ENCODE measurements around the gene IQUB.
"Not testable (repeated sequence)": the region's sequence is repeated elsewhere in the genome, so short reads cannot be mapped to it uniquely, and the experiment has no call there.

The IQUB gene

GRCh38 chr7:123485187-123485586 lies 49.2 kb downstream of the IQUB start:
- no peak overlapping the region for H3K27ac ChIP-seq (ENCODE audit: low read depth, low read length)

GRCh38 chr7:123484199-123484598 lies 50.2 kb downstream of the IQUB start:
- no peaks in the 10 kb centered on the region for H3K79me2 ChIP-seq (ENCODE audit: insufficient read depth, low read length)
- H3K9me2 ChIP-seq (replicated peaks; ENCODE audit: insufficient read depth, low read length) = no peaks in the 10 kb centered on the region
- H3K27ac ChIP-seq (ENCODE audit: low read depth, low read length) = no peak overlapping the region
- H3K36me3 ChIP-seq (ENCODE audit: low read length) = no peaks in the 10 kb centered on the region
- no peaks in the 10 kb centered on the region for H4K20me1 ChIP-seq (ENCODE audit: low read depth, low read length)
- no peaks in the 10 kb centered on the region for H3K9me3 ChIP-seq (ENCODE audit: insufficient read depth, low read length)
- H2AFZ ChIP-seq (ENCODE audit: low read depth, low read length, severe bottlenecking) = no peak overlapping the region
- TF ChIP-seq CTCF (IDR thresholded peaks at IDR 0.05; ENCODE audit: insufficient read depth, low read length, poor library complexity, severe bottlenecking) = no peak
- TF ChIP-seq EZH2phosphoT487 (conservative IDR thresholded peaks at IDR 0.05; ENCODE audit: low read length) = no peak
- H3F3A ChIP-seq (ENCODE audit: insufficient read depth) = no peaks in the 10 kb centered on the region
- H3K27me3 ChIP-seq (ENCODE audit: low read length) = no peaks in the 10 kb centered on the region
- no peak overlapping the region for H3K4me2 ChIP-seq (ENCODE audit: low read depth, low read length, poor library complexity, severe bottlenecking)
- H3K4me3 ChIP-seq (ENCODE audit: insufficient read depth, low read length, poor library complexity, severe bottlenecking) = no peak overlapping the region
- H3K9ac ChIP-seq (ENCODE audit: low read length) = no peak overlapping the region

More at GRCh38 chr7:123485187-123485586, 49.2 kb downstream of the IQUB start:
- Histone ChIP-seq H3K79me2 (ENCODE audit: insufficient read depth, low read length) (no peaks in the 10 kb centered on the region), H3K9ac (ENCODE audit: low read length) (no peak overlapping the region), H3K4me3 (ENCODE audit: insufficient read depth, low read length, poor library complexity, severe bottlenecking) (no peak overlapping the region), H3K9me3 (ENCODE audit: insufficient read depth, low read length) (no peaks in the 10 kb centered on the region), H3K27me3 (ENCODE audit: low read length) (no peaks in the 10 kb centered on the region), H3F3A (ENCODE audit: insufficient read depth) (no peaks in the 10 kb centered on the region), H2AFZ (ENCODE audit: low read depth, low read length, severe bottlenecking) (no peak overlapping the region), H3K9me2 (replicated peaks; ENCODE audit: insufficient read depth, low read length) (no peaks in the 10 kb centered on the region), H3K4me2 (ENCODE audit: low read depth, low read length, poor library complexity, severe bottlenecking) (no peak overlapping the region), H3K36me3 (ENCODE audit: low read length) (no peaks in the 10 kb centered on the region), H4K20me1 (ENCODE audit: low read depth, low read length) (no peaks in the 10 kb centered on the region)
- TF ChIP-seq EZH2phosphoT487 (conservative IDR thresholded peaks at IDR 0.05; ENCODE audit: low read length) = no peak
- TF ChIP-seq CTCF (IDR thresholded peaks at IDR 0.05; ENCODE audit: insufficient read depth, low read length, poor library complexity, severe bottlenecking) = no peak

- H3K4me3 ChIP-seq (ENCODE audit: insufficient read depth, low read length, poor library complexity, severe bottlenecking) = no peak overlapping the region
These were observed 54.3 kb downstream of the IQUB start for GRCh38 chr7:123480107-123480506.

GRCh38 chr7:123478056-123478455 lies 56.3 kb downstream of the IQUB start:
- H4K20me1 ChIP-seq (ENCODE audit: low read depth, low read length); H3K9ac ChIP-seq (ENCODE audit: low read length); H3K27ac ChIP-seq (ENCODE audit: low read depth, low read length); H3K9me3 ChIP-seq (ENCODE audit: insufficient read depth, low read length); H3K9me2 ChIP-seq (replicated peaks; ENCODE audit: insufficient read depth, low read length); H3K4me3 ChIP-seq (ENCODE audit: insufficient read depth, low read length, poor library complexity, severe bottlenecking); H3K36me3 ChIP-seq (ENCODE audit: low read length); H3K4me2 ChIP-seq (ENCODE audit: low read depth, low read length, poor library complexity, severe bottlenecking); H3K79me2 ChIP-seq (ENCODE audit: insufficient read depth, low read length); H3K27me3 ChIP-seq (ENCODE audit: low read length); H2AFZ ChIP-seq (ENCODE audit: low read depth, low read length, severe bottlenecking); H3F3A ChIP-seq (ENCODE audit: insufficient read depth): not testable (repeated sequence)

More at GRCh38 chr7:123480107-123480506, 54.3 kb downstream of the IQUB start:
- Histone ChIP-seq H3K36me3 (ENCODE audit: low read length) (no peaks in the 10 kb centered on the region), H3K4me2 (ENCODE audit: low read depth, low read length, poor library complexity, severe bottlenecking) (no peak overlapping the region), H3K27ac (ENCODE audit: low read depth, low read length) (no peak overlapping the region), H2AFZ (ENCODE audit: low read depth, low read length, severe bottlenecking) (no peak overlapping the region), H3F3A (ENCODE audit: insufficient read depth) (no peaks in the 10 kb centered on the region), H4K20me1 (ENCODE audit: low read depth, low read length) (no peaks in the 10 kb centered on the region), H3K79me2 (ENCODE audit: insufficient read depth, low read length) (no peaks in the 10 kb centered on the region), H3K9me3 (ENCODE audit: insufficient read depth, low read length) (no peaks in the 10 kb centered on the region), H3K9me2 (replicated peaks; ENCODE audit: insufficient read depth, low read length) (no peaks in the 10 kb centered on the region), H3K9ac (ENCODE audit: low read length) (no peak overlapping the region), H3K27me3 (ENCODE audit: low read length) (no peaks in the 10 kb centered on the region)
- TF ChIP-seq CTCF (IDR thresholded peaks at IDR 0.05; ENCODE audit: insufficient read depth, low read length, poor library complexity, severe bottlenecking) = no peak

Measured in SU-DHL-6 (cell line).